Body of pancreas (tissue), 4 donors: Measurements from ENCODE around the gene KLHL7.

Experiments used
- POLR2A ChIP-seq, 3 donors: fragments of 450-650 bp; IDR thresholded peaks; one replicate each; pipeline ENCODE4 v1.6.1; 2016; ENCODE audit warnings: antibody characterized with exemption in 3 of 3, mild to moderate bottlenecking in 2 of 3
- TF ChIP-seq, protein P1 (sequence below), 7 experiments: fragments of 450-650 bp in 4 of 7; fragments of 200-600 bp in 3 of 7; sonication (generic) in 3 of 7; IDR thresholded peaks; one replicate each; pipeline ENCODE4 v1.5.1; 2016 to 2019; ENCODE audit warnings: antibody characterized with exemption in 7 of 7

DNA sequence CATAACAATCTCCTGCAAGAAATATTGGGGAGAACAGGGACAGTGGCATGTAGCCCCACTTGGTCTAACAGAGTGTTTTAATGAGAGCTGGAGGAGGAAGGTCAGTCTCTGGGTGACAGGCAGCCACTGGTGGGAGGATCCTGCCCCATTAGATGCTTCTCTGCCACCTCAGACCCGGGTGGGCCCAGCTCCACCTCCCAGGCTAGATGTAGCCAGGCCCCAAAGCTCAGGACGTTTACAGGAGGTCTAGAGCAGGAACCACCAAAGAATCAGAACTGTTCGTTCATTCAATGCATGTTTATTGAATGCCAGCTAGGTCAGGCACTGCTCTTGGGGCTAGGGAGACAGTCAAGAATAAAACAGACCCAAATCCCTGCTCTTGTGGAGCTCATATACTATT is 112.6 kb downstream of the KLHL7 start:
- TF ChIP-seq, protein P1, sequence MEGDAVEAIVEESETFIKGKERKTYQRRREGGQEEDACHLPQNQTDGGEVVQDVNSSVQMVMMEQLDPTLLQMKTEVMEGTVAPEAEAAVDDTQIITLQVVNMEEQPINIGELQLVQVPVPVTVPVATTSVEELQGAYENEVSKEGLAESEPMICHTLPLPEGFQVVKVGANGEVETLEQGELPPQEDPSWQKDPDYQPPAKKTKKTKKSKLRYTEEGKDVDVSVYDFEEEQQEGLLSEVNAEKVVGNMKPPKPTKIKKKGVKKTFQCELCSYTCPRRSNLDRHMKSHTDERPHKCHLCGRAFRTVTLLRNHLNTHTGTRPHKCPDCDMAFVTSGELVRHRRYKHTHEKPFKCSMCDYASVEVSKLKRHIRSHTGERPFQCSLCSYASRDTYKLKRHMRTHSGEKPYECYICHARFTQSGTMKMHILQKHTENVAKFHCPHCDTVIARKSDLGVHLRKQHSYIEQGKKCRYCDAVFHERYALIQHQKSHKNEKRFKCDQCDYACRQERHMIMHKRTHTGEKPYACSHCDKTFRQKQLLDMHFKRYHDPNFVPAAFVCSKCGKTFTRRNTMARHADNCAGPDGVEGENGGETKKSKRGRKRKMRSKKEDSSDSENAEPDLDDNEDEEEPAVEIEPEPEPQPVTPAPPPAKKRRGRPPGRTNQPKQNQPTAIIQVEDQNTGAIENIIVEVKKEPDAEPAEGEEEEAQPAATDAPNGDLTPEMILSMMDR (IDR thresholded peaks at IDR 0.05), result no peak
- no peak for TF ChIP-seq POLR2A (IDR thresholded peaks at IDR 0.05)
